SK-N-SH treated with all-trans-retinoic acid at 6 μM for 48 hours (cell line): Measurements from ENCODE around the gene TRAP1.

Source experiments
- ATAC-seq: fragments of 200-7000 bp; cut with Tn5 transposase; 3 replicates; pipeline ENCODE4 v1.9.1; 2020; ENCODE audit warnings: mild to moderate bottlenecking, moderate library complexity
- ARNTL ChIP-seq: fragments of 450-650 bp; formaldehyde crosslinking; IDR thresholded peaks from 2 replicates; pipeline ENCODE4 v1.5.0; 2020; ENCODE audit warnings: low read depth, mild to moderate bottlenecking, moderate library complexity, borderline replicate concordance
- BACH2 ChIP-seq: fragments of 250-450 bp; sonication (Bioruptor Pico); IDR thresholded peaks from 2 replicates; pipeline ENCODE4 v1.9.0; 2021; ENCODE audit warnings: mild to moderate bottlenecking, borderline replicate concordance
- CSDC2 ChIP-seq: fragments of 250-450 bp; sonication (Bioruptor Pico); IDR thresholded peaks from 2 replicates; pipeline ENCODE4 v1.5.0; 2020; ENCODE audit warnings: mild to moderate bottlenecking, moderate library complexity
- CSRNP3 ChIP-seq: fragments of 250-450 bp; sonication (Bioruptor Pico); IDR thresholded peaks from 2 replicates; pipeline ENCODE4 v1.5.1; 2021; ENCODE audit warnings: mild to moderate bottlenecking, moderate library complexity
- ESRRG ChIP-seq: fragments of 250-450 bp; sonication (Bioruptor Pico); IDR thresholded peaks from 2 replicates; pipeline ENCODE4 v1.6.1; 2021; ENCODE audit warnings: mild to moderate bottlenecking
- GLIS3 ChIP-seq: fragments of 250-450 bp; sonication (Bioruptor Pico); IDR thresholded peaks from 2 replicates; pipeline ENCODE4 v1.5.0; 2020; ENCODE audit warnings: mild to moderate bottlenecking, moderate library complexity
- ISL1 ChIP-seq: fragments of 250-450 bp; sonication (Bioruptor Pico); IDR thresholded peaks from 2 replicates; pipeline ENCODE4 v2.1.2; 2022; ENCODE audit warnings: mild to moderate bottlenecking, moderate library complexity
- OSR1 ChIP-seq: fragments of 250-450 bp; sonication (Bioruptor Pico); IDR thresholded peaks from 2 replicates; pipeline ENCODE4 v1.8.0; 2022; ENCODE audit warnings: moderate library complexity, mild to moderate bottlenecking, inconsistent platforms
- PATZ1 ChIP-seq: fragments of 250-450 bp; sonication (Bioruptor Pico); IDR thresholded peaks from 2 replicates; pipeline ENCODE4 v1.8.0; 2020; ENCODE audit warnings: mild to moderate bottlenecking, moderate library complexity, borderline replicate concordance
- POU6F1 ChIP-seq: fragments of 250-450 bp; sonication (Bioruptor Pico); IDR thresholded peaks from 2 replicates; pipeline ENCODE4 v1.8.0; 2021; ENCODE audit warnings: low read depth, mild to moderate bottlenecking, moderate library complexity, borderline replicate concordance
- PPARA ChIP-seq: fragments of 250-450 bp; sonication (Bioruptor Pico); IDR thresholded peaks from 2 replicates; pipeline ENCODE4 v1.5.0; 2020; ENCODE audit warnings: mild to moderate bottlenecking, borderline replicate concordance
- RARB ChIP-seq: fragments of 250-450 bp; sonication (Bioruptor Pico); IDR thresholded peaks from 2 replicates; pipeline ENCODE4 v1.8.0; 2021; ENCODE audit warnings: mild to moderate bottlenecking, moderate library complexity
- SNAI2 ChIP-seq: fragments of 250-450 bp; sonication (Bioruptor Pico); IDR thresholded peaks from 2 replicates; pipeline ENCODE4 v1.5.0; 2020; ENCODE audit warnings: mild to moderate bottlenecking, moderate library complexity
- TOX ChIP-seq: fragments of 250-450 bp; sonication (Bioruptor Pico); IDR thresholded peaks from 2 replicates; pipeline ENCODE4 v1.8.0; 2021; ENCODE audit warnings: mild to moderate bottlenecking, moderate library complexity, borderline replicate concordance
- TSHZ2 ChIP-seq: fragments of 250-450 bp; sonication (Bioruptor Pico); IDR thresholded peaks from 2 replicates; pipeline ENCODE4 v1.5.0; 2020; ENCODE audit warnings: mild to moderate bottlenecking, moderate library complexity
- ZC3H10 ChIP-seq: fragments of 250-450 bp; sonication (Bioruptor Pico); IDR thresholded peaks from 2 replicates; pipeline ENCODE4 v1.5.1; 2021; ENCODE audit warnings: mild to moderate bottlenecking, moderate library complexity
- ZFP30 ChIP-seq: fragments of 450-650 bp; formaldehyde crosslinking; IDR thresholded peaks from 2 replicates; pipeline ENCODE4 v1.5.0; 2022; ENCODE audit warnings: mild to moderate bottlenecking, moderate library complexity
- ZNF70 ChIP-seq: fragments of 450-650 bp; formaldehyde crosslinking; IDR thresholded peaks from 2 replicates; pipeline ENCODE4 v1.5.0; 2020; ENCODE audit warnings: mild to moderate bottlenecking, moderate library complexity
- ZNF8 ChIP-seq: fragments of 450-650 bp; formaldehyde crosslinking; IDR thresholded peaks from 2 replicates; pipeline ENCODE4 v1.5.0; 2020; ENCODE audit warnings: mild to moderate bottlenecking, moderate library complexity

Gene TRAP1

GRCh38 chr16:3717235-3718018 lies at the start of gene TRAP1:
Gene TRAP1 (minus strand): TSS chr16:3717524. CDS start chr16:3717508, 16 bp downstream.
- ATAC-seq, result peak; percentile 87
- TF ChIP-seq TOX (no peak), PPARA (no peak), PATZ1 (CRISPR knock-in tag) (no peak), ZFP30 (CRISPR knock-in tag) (no peak), CSDC2 (no peak), ESRRG (CRISPR knock-in tag) (peak; percentile 80; the same call in 1 of the 2 replicates), ZC3H10 (CRISPR knock-in tag) (no peak)

- TF ChIP-seq RARB, result no peak
- TF ChIP-seq OSR1 (CRISPR knock-in tag), result no peak
- no peak for TF ChIP-seq ZC3H10 (CRISPR knock-in tag)
- TF ChIP-seq ZFP30 (CRISPR knock-in tag), result no peak
- TF ChIP-seq TSHZ2 (CRISPR knock-in tag), result no peak
- no peak for TF ChIP-seq BACH2
- no peak for TF ChIP-seq ARNTL (CRISPR knock-in tag)
- no peak for TF ChIP-seq POU6F1 (CRISPR knock-in tag)
- TF ChIP-seq GLIS3 (CRISPR knock-in tag), result no peak
- TF ChIP-seq ZNF8, result no peak
- TF ChIP-seq ISL1 (CRISPR knock-in tag), result no peak
- TF ChIP-seq CSRNP3 (CRISPR knock-in tag), result no peak
- no peak for ATAC-seq
Observed at GRCh38 chr16:3766177-3766576, 48.9 kb upstream of the TRAP1 start.

- no peak for ATAC-seq
- TF ChIP-seq PATZ1 (CRISPR knock-in tag), result no peak
- no peak for TF ChIP-seq GLIS3 (CRISPR knock-in tag)
- TF ChIP-seq SNAI2 (CRISPR knock-in tag), result no peak
- no peak for TF ChIP-seq CSRNP3 (CRISPR knock-in tag)
- TF ChIP-seq ZNF70 (CRISPR knock-in tag), result no peak
Observed at GRCh38 chr16:3764409-3764808, 47.1 kb upstream of the TRAP1 start.
